D721Med (cell line): ENCODE measurements around the gene LINGO4.

ENCODE experiments used
- DNase-seq: peaks from one replicate; pipeline ENCODE4 v3.0.0; 2011; ENCODE audit warnings: low spot score; ENCODE audit not compliant: insufficient read length
- FAIRE-seq: peaks from 2 replicates; lab custom pipeline; 2011; peaks lifted over from hg19 to GRCh38; lab: Jason Lieb, UNC
- TF ChIP-seq, protein P1 (sequence below): IDR thresholded peaks from 2 replicates; pipeline ENCODE4 v1.5.1; 2012; ENCODE audit warnings: mild to moderate bottlenecking, control low read depth; ENCODE audit not compliant: insufficient read depth; ENCODE audit errors: missing control alignments

The LINGO4 gene

DNA sequence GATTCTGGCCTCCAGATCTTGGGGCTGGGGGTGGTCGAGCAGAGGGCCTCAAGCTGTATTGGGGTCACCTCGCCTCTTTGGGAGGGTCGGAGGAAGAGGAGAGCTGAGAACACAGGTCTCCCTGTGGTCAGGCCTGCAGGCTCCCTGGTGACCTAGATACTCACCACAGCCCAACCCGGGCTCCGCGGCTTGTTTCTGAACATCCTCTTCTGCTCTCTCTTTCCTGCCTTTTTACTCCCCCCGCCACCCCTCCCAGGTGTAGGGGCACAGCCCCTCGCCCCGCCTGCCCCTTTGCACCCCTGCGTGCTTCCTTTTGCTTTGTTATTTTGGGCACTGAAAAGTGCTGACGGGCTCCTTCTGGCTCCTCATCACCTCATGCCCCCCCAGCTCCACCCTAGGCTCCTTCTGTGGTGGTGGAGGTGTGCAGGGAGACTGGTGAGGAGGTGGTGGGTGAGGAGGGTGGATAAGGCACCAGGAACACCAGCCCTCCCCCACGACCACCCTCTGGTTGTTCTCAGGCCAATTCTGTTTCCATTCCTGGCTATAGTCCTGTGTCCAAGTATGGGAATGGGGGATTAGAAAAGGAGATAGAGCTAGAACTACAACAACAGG is 10.6 kb upstream of the LINGO4 start:
- no peak for FAIRE-seq
- DNase-seq: no peak
- TF ChIP-seq, protein P1, sequence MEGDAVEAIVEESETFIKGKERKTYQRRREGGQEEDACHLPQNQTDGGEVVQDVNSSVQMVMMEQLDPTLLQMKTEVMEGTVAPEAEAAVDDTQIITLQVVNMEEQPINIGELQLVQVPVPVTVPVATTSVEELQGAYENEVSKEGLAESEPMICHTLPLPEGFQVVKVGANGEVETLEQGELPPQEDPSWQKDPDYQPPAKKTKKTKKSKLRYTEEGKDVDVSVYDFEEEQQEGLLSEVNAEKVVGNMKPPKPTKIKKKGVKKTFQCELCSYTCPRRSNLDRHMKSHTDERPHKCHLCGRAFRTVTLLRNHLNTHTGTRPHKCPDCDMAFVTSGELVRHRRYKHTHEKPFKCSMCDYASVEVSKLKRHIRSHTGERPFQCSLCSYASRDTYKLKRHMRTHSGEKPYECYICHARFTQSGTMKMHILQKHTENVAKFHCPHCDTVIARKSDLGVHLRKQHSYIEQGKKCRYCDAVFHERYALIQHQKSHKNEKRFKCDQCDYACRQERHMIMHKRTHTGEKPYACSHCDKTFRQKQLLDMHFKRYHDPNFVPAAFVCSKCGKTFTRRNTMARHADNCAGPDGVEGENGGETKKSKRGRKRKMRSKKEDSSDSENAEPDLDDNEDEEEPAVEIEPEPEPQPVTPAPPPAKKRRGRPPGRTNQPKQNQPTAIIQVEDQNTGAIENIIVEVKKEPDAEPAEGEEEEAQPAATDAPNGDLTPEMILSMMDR: no peak

DNA sequence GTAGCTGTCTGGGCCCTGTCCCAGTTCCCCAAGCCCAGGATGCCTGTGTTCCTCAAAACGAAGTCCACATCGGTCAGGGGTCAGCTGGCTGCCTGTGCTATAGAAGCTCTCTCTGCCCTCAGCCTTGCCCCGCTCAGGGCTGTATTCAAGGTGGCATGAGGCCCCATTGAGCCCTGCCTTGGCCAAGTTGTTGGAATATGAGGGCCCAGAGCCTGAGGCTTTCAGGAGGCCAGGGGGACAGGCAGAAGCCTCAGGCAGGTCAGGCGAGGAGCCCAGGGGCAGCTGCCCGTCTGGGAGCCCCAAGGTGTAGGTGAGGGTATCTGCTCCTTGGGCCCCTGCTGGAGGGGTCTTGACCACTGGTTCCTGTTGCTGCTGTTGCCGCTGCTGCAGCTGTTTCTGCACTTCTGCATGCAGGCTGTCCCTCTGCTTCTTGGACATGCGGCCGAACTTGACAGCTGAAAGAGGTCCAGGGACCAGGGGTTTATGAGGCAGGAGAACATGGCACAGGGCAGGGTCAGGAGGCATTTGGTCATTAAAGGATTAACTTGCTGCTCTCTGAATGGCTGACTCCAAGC is 9.8 kb upstream of the LINGO4 start:
- FAIRE-seq: no peak
- DNase-seq: no peak
- TF ChIP-seq, protein P1: no peak

DNA sequence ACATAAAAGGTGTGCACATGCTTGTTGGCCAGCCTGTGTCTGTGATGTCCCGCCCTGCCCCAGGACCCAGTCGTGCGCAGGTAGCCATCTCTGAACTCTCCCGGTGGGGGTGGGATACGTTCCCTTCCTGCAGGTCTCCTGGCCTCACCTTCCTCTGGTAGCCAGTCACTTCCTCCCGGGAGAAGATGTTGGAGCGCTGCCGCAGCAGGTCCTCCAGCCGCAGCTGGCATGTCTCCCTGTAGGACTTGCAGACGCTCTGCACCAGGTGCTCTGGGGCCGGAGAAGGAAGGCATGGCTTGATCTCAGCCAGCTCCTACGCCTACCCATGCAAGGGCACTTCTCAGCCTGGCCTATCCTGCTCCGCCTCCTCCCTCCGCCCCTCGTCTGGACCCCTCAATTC is 9.2 kb upstream of the LINGO4 start:
- TF ChIP-seq, protein P1: no peak
- DNase-seq: no peak
- FAIRE-seq: no peak

DNA sequence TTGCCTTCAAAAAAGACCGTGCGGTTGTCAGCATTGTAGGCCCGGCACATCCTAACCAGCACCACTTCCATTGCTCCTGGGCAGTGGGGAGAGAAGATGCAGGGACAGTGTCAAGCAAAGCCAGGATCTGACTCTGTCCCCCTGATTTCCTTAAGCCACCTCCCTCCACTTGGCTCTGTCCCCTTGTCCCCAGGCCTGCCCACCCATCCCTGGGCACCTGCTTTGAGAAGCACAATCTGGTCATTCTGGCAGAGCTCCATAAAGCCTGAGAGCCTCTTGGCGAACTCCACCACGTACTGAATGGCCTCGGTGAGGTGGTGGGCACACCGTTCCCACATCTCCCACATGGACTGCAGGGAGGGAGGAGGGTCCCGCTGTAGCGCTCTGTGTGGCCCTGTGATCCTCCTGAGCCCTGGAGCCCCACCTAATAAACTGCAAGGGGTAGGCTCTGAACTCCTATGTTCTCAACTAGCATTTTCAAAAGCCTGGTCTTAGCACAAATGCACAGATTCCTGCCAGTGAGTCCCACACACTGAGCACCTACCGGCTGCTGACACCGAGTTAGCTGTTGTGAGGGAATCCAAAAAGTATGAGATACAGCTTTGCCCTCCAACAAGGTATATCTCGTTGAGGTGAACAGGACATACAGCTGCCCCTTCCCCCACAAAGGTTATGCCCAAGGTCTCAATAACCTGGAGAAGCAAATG is 8.2 kb upstream of the LINGO4 start:
- TF ChIP-seq, protein P1: no peak
- no peak for FAIRE-seq
- DNase-seq: no peak

DNA sequence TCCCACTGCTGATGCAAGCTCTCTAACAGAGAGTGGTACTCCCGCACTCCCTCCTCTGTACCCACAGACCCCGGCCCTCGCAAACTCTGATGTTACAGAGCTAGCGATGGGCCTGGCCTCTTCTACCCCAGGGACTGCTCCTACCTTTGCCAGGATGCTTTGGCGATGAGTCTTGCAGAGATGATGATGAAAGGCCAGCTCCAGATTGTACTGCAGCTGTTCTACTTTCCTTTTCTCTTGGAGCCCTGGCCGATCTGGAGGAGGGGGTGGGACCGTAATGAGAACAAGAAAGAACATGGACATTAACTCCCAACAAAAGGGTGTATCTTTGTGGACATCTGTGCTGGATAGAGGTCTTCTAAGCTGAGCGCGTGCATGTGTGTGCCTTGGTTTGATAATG is 6.0 kb upstream of the LINGO4 start:
- FAIRE-seq: no peak
- no peak for DNase-seq

DNA sequence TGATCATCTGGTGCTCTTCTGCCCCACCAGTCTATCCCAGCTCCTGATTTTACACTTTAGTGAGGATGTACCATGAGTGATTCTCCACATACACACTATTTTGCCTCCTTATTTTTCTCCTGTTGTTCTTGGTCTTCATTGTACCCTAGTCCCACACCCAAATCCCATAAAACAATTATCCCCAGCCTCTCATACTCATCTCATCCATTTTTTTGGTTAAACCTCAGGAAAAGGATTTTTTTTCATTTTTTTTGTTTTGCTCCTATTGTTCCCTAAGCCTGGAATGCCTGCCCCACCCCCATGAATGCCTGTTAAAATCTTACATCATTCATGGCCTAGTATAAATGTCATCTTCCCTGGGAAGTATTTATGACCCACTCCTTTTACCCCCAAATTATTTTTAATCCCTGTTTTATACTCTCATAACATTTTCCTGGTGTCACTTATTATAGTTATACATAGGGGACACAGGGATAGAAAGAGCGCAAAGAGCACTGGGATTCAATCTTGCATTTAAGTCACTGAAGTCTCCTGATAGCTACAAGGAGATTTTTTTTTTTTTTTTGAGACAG is 4.9 kb upstream of the LINGO4 start:
- DNase-seq: no peak
- TF ChIP-seq, protein P1: no peak
- no peak for FAIRE-seq

More for the DNA sequence above, 6.0 kb upstream of the LINGO4 start:
- TF ChIP-seq, protein P1: no peak
